ENCODE data around the gene SESN1.
A peak's percentile ranks its signal among the peaks of the same experiment; 100 is the strongest.

The SESN1 gene

DNA sequence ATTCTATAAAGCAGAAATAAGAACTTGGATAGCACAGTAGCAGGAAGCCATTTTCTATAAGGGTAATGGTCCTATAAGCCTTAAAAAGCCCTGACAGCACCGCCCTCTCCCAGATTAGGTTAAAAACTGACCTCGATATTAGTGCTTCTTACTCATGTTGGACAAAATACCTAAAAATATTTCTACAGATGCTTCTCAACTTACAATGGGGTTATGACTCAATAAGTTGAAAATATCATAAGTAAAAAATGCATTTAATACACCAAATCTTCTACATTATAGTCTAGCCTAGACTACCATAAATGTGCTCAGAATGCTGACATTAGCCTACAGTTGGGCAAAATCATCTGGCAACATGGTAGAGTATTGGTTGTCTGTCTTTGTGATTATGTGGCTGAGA, 70.3 kb downstream of the SESN1 start:
- no peak for DNase-seq

DNA sequence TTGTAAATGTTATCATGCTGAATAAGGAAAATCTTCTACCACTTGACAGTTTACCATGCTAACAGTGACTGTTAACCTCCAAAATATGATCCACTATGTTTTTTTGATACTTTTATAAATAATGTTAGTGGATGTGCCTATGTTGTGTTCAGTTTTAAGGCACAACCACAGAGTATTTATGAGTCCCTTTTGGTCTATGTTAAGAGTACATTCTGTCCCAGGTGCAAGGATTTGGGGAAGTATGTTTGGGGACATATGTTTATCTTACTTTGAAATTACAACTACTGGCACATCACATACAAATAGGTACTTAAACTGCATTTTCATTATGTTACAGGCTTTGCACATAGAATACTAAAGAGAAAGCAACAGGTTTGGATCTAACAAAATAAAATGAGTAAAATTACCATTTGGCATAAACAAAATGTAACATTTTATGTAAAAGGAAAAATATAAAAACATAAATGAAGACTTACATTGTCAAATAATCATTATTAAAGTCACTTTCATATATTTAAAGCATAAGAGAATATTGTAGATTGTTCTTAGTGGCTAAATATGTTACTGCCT, 71.2 kb downstream of the SESN1 start:
- DNase-seq = no peak

DNA sequence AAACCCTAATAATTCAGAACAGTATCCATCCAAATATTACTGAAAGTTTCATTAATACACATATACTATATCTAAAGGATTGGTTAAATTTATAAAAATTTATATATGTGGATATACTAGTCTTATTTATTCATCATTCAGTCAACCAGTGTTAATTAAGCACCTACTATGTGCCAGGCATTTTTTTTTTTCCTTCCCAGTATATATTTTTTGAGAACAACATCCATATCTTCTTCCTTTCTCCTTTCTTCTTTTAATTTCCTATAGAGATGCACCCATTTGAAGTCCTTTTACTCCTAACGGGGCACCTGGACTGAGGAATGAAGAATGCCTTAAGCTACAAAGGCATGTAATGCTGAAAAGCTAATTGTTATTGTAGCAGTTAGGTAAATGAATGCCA, 72.8 kb downstream of the SESN1 start:
- DNase-seq = no peak

DNA sequence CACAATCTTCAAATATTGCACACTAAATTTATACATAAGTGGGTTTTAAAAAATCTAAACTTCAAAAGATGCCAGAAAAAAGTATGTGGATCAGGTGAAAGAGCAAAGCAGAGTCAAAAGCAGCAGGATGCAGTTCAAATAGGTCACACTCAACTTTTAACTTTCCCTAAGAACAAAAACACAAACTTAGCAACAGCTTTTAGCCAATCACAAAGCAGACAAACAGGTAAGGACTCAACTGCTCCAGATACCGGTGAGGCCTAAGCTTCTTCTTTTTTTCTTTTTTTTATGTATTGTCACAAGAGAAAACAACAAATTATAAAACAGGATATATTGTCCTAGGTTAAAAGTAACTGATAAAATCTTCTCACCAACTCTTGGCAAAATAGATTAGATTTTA, 74.7 kb downstream of the SESN1 start:
- DNase-seq = no peak

DNA sequence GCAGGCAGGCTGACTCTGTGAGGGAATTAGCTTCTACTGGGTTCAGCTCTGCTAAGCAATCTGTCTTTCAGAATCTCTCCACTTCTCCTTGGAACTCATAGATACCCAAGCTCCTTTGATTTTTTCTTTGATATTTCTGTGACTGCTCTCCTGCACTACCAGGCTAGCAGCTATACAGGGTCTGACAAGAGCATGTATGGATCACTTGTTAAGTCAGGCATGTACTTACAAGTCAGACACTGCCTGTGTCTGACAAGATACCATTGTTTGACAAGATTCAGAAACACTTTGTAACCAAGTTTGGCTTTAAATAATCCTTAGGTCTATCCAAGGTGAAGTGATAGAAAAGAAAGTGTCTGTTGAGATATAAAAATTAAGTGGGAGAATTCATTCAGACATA, 79.5 kb downstream of the SESN1 start:
- DNase-seq = peak; percentile 7

DNA sequence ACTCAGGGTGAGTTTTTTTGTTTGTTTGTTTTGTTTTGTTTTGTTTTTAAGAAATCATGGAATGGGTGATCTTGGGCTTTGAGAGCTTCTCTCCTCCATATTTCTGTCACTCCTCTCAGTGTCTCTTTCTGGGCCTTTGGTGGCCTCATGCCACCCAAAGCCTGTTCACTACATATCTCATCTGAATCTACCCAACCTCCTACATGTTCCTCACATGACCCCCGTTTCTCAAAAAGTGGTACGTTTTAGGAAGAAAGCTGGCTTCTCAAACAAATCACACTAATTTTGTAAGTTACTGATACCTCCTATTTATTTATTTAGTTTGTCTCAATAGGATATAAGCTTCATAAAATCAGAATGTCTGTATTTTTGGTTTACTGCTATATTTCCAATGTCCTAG, 80.0 kb downstream of the SESN1 start:
- DNase-seq = no peak

DNA sequence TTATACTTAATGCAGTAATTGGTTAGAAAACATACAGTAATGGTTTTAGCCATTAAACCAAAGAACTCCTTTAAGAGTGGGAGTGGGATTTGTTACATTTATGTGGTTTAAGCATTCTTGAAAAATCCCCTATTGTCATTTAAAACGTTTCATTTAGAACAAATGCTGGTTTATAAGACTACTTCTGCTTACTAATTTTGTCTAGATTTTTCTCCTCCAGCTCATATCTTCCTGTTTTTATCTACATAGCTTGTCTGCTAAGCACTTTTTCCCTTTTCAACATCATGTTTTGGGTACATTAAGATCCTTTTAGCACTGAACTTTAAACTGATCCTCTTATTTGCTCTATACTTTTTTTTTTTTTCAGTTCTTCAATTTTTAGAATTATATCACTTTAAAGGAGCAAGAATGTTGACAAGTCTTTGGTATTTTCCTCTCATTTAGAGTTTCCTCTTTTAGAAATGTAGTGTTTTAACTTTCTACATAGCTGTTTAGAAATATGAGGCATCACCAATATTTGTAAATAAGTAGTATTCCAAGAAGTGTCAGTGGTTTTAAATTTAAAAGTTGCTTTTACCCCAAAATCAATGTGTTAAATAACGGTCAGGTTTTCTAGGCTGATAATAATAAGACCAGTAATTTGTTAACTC, 80.9 kb downstream of the SESN1 start:
- DNase-seq = no peak

DNA sequence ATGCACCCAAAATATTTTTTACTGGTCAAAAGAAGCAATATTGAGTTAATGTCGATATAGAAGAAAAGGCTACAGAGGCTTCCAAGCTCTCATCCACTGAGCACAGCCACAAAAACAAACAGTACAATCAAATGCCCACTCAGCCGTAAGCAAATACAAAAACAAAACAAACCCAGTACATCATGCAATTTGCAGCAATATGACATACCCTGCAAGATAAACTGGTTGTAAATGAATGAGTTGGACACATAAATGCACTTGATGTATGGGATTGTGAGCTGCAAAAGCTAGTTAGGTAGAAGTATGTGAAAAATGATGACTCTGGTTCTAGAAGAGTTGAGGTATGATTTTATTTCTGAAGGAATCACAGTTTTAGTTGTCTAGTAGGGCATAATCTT, 83.9 kb downstream of the SESN1 start:
- DNase-seq = peak; percentile 21

DNA sequence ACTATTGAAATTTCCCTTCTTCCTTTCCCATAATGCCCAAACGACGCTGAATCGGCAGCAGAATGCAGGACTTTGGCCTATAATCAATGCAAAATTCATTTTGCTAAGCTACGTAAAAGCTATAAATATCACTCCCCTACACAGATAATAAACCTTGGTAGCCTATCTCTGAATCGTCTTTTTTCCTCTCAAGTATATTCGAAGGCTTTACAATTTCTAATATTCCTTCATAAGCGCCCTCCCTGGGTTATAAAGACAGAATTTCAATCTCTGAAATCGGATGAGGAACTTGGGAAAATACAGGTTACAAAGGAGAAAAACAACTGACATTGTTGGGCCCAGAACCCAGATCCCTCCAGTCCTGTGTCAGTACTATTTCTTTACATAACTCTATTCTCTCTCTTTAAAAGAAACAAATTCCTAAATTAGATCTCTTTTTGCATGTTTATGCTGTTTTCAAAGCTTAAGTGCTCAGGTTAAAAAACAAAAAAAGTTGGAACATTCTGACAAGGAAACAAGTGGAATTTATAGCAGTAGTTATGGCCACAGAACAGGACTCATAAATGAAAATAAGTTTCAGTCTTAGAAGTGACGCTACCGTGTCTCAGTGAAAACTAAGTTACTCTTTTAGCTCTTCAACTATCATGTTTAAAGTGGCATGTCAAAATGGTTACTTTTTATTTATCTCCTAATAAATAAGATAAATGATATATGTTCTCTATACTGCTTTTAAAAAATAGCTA, 84.5 kb downstream of the SESN1 start:
- no peak for DNase-seq

DNA sequence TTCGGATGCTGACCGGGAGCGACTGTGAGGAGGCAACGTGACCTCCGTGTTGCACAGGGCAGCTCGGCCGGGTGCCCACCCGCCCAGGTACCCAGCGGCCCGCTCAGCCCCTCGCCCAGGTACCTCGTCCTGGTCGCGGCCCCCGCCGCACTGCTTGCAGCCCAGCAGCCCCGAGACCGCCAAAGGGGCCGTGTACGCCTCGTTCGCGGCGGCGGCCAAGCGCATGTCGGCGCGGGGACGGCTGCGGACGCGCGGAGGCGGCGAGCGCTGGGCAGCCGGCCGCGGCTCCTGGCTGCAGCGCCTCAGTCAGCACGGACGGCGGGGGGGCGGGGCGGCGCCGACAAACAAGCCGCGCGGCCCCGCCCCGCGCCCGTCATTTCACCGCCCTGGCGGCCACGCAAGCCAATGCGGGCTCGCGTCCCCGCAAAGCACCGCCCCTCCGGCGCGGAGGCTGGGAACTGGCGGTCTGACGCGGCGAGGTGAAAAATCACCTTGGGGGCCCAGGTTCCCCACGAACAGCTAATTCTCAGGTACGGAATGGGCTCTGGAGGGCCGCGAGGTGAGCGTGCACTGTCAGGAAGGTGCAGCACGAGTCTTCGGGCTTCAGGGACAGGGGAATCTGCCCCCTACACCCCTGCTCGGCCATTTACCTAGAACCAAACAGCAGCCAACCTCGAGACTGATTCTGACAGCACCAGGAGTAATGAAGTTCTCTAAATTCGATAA, 85.2 kb downstream of the SESN1 start:
- peak; percentile 77 for DNase-seq

DNA sequence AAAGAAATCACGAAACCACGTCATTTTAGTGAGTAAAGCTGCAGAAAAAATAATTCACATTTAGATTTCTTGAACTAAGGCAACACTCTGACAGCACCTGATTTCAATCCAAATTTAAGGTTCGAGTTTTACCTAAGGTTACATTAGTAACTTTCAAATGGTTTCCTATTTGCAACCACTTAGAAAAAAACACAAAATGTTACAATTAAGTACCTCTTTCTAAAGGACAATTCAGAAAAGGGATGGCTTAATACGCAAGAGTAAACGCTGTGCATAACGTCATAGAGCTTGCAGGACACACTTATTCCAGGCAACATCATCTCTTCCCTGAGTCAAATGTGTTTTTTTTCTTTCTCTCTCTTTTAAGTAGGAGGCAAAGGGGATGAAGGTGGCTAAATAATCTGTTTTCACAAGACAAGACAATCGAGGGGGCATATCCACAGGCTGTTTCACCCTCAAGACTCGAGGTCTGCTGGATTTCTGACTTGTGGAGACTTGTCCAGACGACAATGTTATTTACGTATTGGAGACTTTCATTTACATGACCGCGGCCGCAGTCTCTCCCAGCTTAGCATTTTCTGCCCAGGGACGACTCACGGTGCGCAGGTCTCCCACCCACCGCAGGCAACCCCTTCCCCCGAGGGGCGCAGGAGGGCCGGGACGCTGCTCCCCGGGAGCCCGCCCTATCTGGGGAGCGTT, 86.0 kb downstream of the SESN1 start:
- peak; percentile 34 for DNase-seq

DNA sequence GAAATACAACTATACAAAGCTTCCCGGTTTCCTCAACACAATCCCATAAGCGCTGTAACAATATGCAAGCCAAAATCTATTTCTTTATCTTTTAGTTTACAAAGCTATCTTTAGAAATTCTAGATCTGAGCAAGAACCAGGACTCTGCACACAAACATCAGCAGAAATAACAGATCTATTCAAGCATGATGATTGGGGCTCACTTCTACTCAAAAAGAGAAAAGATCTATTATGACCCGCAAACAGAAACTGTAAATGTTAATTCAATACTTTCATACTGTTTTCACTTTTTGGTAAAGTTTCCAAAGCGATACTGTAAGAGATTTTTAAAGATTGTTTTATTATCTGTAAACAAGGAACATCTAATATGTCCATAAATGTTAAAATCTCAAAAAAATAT, 86.6 kb downstream of the SESN1 start:
- DNase-seq = no peak

DNA sequence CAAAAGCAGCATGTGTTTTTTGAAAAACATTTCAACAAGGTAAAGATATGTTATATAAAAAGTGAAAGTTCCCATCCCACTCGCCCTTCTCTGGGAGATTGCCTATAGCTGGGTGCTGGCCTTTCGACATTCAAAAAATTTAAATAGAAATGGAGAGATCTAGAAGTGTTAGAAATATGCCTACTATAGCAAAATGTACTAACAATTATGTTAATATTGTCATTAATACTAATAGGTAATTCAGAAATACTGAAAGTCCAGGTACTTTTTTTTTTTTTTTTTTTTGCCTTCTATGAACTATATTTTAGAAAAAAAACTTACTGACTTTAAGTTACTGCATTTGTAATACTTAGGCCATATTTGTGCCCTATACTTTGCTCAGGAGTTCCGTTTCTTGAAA, 87.1 kb downstream of the SESN1 start:
- no peak for DNase-seq

DNA sequence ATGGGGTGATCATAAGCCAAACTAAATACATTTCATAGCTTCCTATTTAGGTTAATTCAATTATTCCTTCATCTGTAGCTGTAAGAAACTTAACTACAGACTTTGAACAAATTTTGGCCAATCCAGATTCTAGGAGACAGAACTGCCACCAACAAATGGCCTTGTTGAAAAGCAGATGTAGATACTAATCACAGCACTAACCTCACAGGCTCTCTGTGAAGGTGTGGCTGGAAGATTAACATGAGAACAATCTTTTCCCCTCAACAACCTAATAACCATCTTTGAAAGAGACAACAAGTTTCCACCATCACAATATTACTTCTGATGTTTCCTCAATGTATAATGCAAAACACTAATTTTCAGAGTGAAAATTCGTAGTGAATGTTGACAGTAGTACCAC, 87.8 kb downstream of the SESN1 start:
- DNase-seq = no peak

DNA sequence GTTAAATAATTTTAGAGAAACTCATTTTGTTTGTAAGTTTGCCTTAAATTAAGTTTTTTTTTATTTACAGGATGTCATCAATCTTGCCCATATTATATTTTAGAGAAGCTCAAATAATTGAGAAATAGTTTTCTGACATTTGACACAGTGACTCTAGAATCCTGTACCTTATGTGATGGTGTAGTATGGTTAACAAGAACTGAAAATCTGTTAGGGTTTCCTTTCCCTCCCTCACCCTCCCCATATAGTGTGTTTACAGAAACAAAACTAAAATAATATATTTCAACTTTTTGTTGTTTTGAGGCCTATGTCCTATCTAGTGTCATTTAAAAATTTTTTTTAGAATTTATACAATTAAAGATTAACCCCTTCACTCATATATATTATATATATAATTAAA, 91.8 kb downstream of the SESN1 start:
- DNase-seq = no peak

DNA sequence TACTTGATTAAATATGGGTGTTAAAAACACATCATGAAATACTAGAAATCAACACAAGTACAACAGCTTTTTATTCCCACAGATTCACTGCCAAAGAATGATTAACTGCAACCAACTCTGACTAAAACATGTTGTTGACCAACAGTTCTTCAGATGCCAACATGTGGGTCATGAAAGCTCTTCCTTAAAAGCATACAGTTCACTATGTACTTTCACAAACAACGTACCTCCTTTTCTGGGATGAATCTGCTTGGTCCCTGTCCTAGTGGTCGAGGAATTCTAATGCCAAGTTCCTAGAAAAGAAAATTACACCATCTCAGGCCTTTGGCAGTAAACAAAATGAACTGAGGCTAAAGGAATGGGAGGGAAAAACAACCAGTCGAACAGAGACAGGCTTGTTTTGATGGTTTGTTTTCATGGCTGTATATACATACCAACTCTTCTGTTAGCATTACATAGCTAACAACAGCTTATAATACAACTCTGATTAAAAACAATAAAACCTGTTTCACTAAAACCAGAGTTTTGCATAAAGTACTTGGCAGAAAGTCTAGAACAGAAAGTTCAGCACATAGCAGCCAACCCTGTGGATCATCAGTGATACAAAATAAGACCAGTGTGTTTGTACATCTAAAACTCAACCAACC, 92.5 kb downstream of the SESN1 start:
- DNase-seq = no peak

DNA sequence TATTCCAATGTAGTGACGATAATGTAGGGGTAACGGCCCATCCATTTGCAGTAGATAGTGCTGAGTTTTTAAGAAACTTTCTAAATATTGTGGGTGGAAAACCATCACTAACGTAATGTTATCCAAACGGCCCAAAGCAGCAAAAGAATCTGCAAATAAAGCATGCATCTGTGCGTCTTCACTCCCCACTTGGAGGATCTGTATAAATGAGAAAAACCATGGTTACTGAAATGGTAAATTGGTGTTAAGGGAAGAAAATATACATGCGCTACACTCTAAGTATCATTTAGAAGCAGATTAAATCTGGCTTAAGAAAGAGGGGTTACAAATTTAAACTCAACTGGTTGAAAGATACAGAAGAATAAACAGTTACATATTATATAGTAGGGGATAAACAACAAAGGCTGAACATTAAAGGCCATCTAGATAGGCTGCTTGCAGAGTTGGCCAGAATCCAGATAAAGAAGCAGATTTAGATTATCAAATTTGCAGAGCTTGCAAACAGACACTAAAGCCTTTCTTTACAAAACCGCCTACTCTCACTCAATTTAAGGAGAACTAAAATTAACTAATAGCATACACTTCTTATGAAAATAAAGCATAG, 93.3 kb downstream of the SESN1 start:
- DNase-seq = no peak

DNA sequence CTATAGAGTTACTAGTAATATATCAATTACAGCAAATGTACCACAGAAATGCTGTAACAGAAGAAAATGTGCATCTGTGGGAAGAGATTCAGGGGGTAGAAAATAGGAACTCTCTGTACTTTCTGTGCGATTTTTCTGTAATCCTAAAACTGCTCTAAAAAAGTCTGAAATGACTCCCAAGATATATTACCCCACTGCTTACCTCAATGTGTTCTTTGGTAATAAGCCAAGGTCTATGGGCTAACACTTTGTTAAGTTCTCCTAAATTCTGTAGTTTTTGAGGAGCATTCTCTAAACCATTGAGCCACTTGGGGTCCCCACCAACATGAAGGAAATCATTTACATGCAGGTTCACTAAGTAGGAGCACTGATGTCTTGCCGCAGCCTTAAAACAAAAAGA, 94.4 kb downstream of the SESN1 start:
- DNase-seq = no peak

DNA sequence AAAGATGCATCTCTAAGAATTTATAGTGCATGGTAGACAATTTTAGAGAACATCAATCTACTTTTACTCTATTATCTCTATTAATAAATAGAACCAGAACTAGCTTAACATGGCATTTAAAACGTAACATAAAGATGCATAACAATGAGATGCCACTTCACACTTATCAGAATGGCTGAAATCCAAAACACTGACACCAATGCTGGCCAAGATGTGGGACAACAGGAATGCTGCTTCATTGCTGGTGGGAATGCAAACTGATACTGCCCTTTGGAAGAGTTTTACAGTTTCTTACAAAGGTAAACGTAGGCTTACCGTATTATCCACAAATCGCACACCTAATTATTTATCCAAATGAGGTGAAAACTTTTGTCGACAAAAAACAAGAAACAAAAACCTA, 95.2 kb downstream of the SESN1 start:
- DNase-seq = no peak

DNA sequence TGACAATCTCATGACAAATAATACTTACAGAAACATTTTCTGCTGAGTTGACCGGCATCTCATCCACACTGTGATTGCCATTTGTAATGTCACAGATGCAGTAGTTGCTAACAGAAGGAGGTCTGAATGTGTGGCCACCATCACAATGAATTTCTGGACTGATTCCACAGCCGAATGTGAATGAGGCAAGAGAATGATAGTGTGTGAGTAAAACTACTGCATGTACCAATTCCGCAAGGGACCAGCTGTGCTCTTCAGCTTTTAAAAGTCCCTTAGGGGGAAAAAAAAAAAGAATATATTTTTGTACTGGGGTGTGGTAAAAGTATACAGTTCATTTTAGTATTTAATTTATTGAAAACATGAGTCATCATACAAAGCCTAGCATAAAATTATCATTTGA, 96.2 kb downstream of the SESN1 start:
- DNase-seq = no peak

DNA sequence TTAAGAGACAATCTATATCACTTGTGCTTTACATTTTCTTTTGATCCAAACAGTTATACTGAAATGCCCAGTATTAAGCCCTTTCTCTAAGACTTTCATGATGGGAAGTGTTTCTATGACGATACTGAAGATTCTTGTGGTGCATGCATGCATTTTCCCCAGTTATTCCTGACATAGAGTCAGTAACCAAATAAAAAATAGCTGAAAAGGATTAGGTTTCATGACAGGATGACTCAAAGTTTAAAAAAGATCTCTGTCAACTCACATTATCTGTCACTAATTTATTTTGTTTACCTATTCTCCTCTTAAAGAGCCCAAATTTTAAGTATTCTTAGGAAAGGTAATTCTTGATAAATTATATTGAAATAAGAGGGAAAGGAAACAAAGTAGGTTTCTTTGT, 98.4 kb downstream of the SESN1 start:
- no peak for DNase-seq

DNA sequence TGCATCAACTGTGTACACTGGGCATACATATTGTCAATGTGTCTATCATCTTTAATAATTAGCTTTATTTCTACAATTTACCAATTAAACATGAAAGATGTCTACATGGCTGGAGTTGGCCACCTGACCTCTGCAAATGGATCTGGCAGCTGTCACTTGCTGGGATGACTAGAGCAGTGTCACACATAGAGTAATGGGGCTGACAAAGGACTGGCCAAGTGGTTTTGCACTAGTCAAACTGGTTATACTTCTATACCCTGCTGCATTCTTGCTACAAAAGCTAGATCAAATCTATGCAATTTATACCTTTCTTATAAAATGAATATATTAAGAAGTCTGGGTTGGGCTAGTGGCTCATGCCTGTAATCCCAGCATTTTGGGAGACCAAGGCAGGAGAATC, 99.3 kb downstream of the SESN1 start:
- no peak for DNase-seq
